Effector memory CD4-positive, alpha-beta T cell (primary cell): ENCODE results near the gene CD81.
"Not testable (repeated sequence)": the region's sequence is repeated elsewhere in the genome, so short reads cannot be mapped to it uniquely, and the experiment has no call there.

Source experiments
- DNase-seq, 3 donors: peaks; one replicate each; pipeline ENCODE4 v3.0.0-alpha.2; 2020
- H3K27ac ChIP-seq: 2 replicates; pipeline ENCODE4 v1.7.0; 2013; ENCODE audit warnings: mild to moderate bottlenecking, low read length, moderate library complexity; ENCODE audit not compliant: insufficient read depth, poor library complexity, severe bottlenecking
- H3K27me3 ChIP-seq: replicated peaks from 2 replicates; pipeline ENCODE4 v1.7.0; 2013; ENCODE audit warnings: mild to moderate bottlenecking, low read length; ENCODE audit not compliant: insufficient read depth, control insufficient read depth, poor library complexity, severe bottlenecking
- H3K36me3 ChIP-seq: 2 replicates; pipeline ENCODE4 v1.7.0; 2013; ENCODE audit warnings: mild to moderate bottlenecking, low read length, moderate library complexity; ENCODE audit not compliant: control insufficient read depth, insufficient read depth
- H3K4me1 ChIP-seq: 2 replicates; pipeline ENCODE4 v1.7.0; 2013; ENCODE audit warnings: low read length, mild to moderate bottlenecking; ENCODE audit not compliant: control insufficient read depth, insufficient read depth, poor library complexity, severe bottlenecking
- H3K4me3 ChIP-seq: 2 replicates; pipeline ENCODE4 v1.7.0; 2013; ENCODE audit warnings: low read length, low read depth, mild to moderate bottlenecking; ENCODE audit not compliant: insufficient read depth, poor library complexity, severe bottlenecking
- H3K9me3 ChIP-seq: 2 replicates; pipeline ENCODE4 v1.7.0; 2013; ENCODE audit warnings: mild to moderate bottlenecking, low read length, moderate library complexity; ENCODE audit not compliant: control insufficient read depth

The CD81 gene

GRCh38 chr11:2363577-2364370 lies 13.3 kb upstream of the CD81 start:
- DNase-seq: no peak
- Histone ChIP-seq H3K27me3 (no peaks in the 10 kb centered on the region), H3K4me1 (no peaks in the 10 kb centered on the region), H3K36me3 (no peaks in the 10 kb centered on the region), H3K27ac (no peak overlapping the region), H3K4me3 (no peak overlapping the region), H3K9me3 (no peaks in the 10 kb centered on the region)

GRCh38 chr11:2364386-2364785 lies 12.7 kb upstream of the CD81 start:
- not testable (repeated sequence) for H3K4me3 ChIP-seq, H3K27ac ChIP-seq, H3K36me3 ChIP-seq, H3K27me3 ChIP-seq, H3K9me3 ChIP-seq, DNase-seq, H3K4me1 ChIP-seq

- Histone ChIP-seq H3K27ac (no peak overlapping the region), H3K4me3 (no peak overlapping the region), H3K27me3 (no peaks in the 10 kb centered on the region), H3K36me3 (no peaks in the 10 kb centered on the region), H3K4me1 (no peaks in the 10 kb centered on the region), H3K9me3 (no peaks in the 10 kb centered on the region)
- DNase-seq: no peak
These were observed 11.4 kb upstream of the CD81 start for GRCh38 chr11:2365571-2366210.

GRCh38 chr11:2366276-2366675 lies 10.8 kb upstream of the CD81 start:
- no peaks in the 10 kb centered on the region for H3K4me1 ChIP-seq
- no peaks in the 10 kb centered on the region for H3K27me3 ChIP-seq
- no peak overlapping the region for H3K27ac ChIP-seq
- no peak for DNase-seq
- H3K4me3 ChIP-seq: no peak overlapping the region
- H3K36me3 ChIP-seq: no peaks in the 10 kb centered on the region
- H3K9me3 ChIP-seq: no peaks in the 10 kb centered on the region

GRCh38 chr11:2366733-2367132 lies 10.4 kb upstream of the CD81 start:
- Histone ChIP-seq H3K4me3 (no peak overlapping the region), H3K27me3 (no peaks in the 10 kb centered on the region), H3K9me3 (no peaks in the 10 kb centered on the region), H3K4me1 (no peaks in the 10 kb centered on the region), H3K27ac (no peak overlapping the region), H3K36me3 (no peaks in the 10 kb centered on the region)
- no peak for DNase-seq

- Histone ChIP-seq H3K9me3 (no peaks in the 10 kb centered on the region), H3K4me1 (no peaks in the 10 kb centered on the region), H3K4me3 (no peak overlapping the region), H3K36me3 (no peaks in the 10 kb centered on the region), H3K27ac (no peak overlapping the region), H3K27me3 (no peaks in the 10 kb centered on the region)
- no peak for DNase-seq
These were observed 9.6 kb upstream of the CD81 start for GRCh38 chr11:2367266-2368160.

GRCh38 chr11:2368178-2368850 lies 8.8 kb upstream of the CD81 start:
- Histone ChIP-seq H3K4me1 (no peaks in the 10 kb centered on the region), H3K27me3 (no peaks in the 10 kb centered on the region), H3K36me3 (no peaks in the 10 kb centered on the region), H3K9me3 (no peaks in the 10 kb centered on the region), H3K4me3 (no peak overlapping the region), H3K27ac (no peak overlapping the region)
- DNase-seq: no peak

- no peak overlapping the region for H3K27ac ChIP-seq
- H3K27me3 ChIP-seq: no peaks in the 10 kb centered on the region
- no peaks in the 10 kb centered on the region for H3K9me3 ChIP-seq
- H3K4me3 ChIP-seq: no peak overlapping the region
- no peak for DNase-seq
- H3K4me1 ChIP-seq: no peaks in the 10 kb centered on the region
- no peaks in the 10 kb centered on the region for H3K36me3 ChIP-seq
These were observed 8.3 kb upstream of the CD81 start for GRCh38 chr11:2368851-2369180.

- no peaks in the 10 kb centered on the region for H3K36me3 ChIP-seq
- H3K4me1 ChIP-seq: no peaks in the 10 kb centered on the region
- no peak overlapping the region for H3K27ac ChIP-seq
- no peaks in the 10 kb centered on the region for H3K27me3 ChIP-seq
- no peak overlapping the region for H3K4me3 ChIP-seq
- no peak for DNase-seq
- no peaks in the 10 kb centered on the region for H3K9me3 ChIP-seq
These were observed 7.8 kb upstream of the CD81 start for GRCh38 chr11:2369320-2369719.
